Measurements from ENCODE around the gene DOCK1. TPM values are rescaled to one million over a fixed set of nuclear protein-coding genes. Genes with fewer than 3 reads are reported as not detected.

Gene DOCK1
- total RNA-seq, 1 experiment from 2014 or later = 82.2 TPM

DNA sequence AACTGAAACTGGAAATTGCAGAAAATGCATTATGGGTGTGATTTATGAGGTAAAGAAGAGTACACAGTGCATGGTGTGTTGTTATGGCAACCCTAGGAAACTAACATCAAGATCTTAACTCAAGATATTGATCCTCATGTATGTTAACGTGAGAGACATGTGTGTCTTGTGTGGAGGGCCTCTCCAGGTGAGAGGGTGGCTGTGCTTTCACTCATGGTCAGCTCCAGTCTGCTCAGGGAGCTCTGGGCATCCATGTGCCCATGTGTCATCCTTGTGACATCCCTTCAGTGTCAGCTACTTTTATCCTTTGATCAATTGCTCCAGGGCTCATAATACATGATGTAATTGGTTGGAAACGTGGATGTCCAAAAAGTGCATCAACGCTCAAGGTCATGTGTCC lies 316.1 kb downstream of the DOCK1 start:
- Histone ChIP-seq H3K27me3 (replicated peaks; ENCODE audit: control insufficient read depth, insufficient read depth, low read length) (no peaks in the 10 kb centered on the region), H3K36me3 (ENCODE audit: control insufficient read depth, insufficient read depth, low read length) (no peaks in the 10 kb centered on the region), H3K4me3 (ENCODE audit: low read depth, low read length) (no peak overlapping the region), H3K4me1 (no peaks in the 10 kb centered on the region), H3K9me3 (no peaks in the 10 kb centered on the region)
- no peak overlapping the region for H3K27ac Mint-ChIP-seq (ENCODE audit: unreplicated experiment)
- POLR2A ChIA-PET = no interaction called here
- H3K9me3 Mint-ChIP-seq (ENCODE audit: unreplicated experiment) = no peaks in the 10 kb centered on the region
- no peak overlapping the region for H3K4me3 Mint-ChIP-seq (ENCODE audit: unreplicated experiment)
- H3K36me3 Mint-ChIP-seq (ENCODE audit: insufficient read depth, unreplicated experiment) = peaks cover 8% of the 10 kb centered on the region
- no peak for DNase-seq
- TF ChIP-seq, protein P1, sequence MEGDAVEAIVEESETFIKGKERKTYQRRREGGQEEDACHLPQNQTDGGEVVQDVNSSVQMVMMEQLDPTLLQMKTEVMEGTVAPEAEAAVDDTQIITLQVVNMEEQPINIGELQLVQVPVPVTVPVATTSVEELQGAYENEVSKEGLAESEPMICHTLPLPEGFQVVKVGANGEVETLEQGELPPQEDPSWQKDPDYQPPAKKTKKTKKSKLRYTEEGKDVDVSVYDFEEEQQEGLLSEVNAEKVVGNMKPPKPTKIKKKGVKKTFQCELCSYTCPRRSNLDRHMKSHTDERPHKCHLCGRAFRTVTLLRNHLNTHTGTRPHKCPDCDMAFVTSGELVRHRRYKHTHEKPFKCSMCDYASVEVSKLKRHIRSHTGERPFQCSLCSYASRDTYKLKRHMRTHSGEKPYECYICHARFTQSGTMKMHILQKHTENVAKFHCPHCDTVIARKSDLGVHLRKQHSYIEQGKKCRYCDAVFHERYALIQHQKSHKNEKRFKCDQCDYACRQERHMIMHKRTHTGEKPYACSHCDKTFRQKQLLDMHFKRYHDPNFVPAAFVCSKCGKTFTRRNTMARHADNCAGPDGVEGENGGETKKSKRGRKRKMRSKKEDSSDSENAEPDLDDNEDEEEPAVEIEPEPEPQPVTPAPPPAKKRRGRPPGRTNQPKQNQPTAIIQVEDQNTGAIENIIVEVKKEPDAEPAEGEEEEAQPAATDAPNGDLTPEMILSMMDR (IDR thresholded peaks at IDR 0.05; ENCODE audit: insufficient read depth in 1 of 2, low read depth in 1 of 2, low read length in 1 of 2, severe bottlenecking in 1 of 2, unreplicated experiment in 1 of 2) = no peak
- CTCF ChIA-PET = no interaction called here
- H3K4me1 Mint-ChIP-seq (ENCODE audit: low read depth, unreplicated experiment) = no peaks in the 10 kb centered on the region
- intact Hi-C loops (cut with micrococcal nuclease; ENCODE audit: unreplicated experiment) = no loop called here
- no TSS peak for BruUV-seq (replicated peaks)
- no peaks in the 10 kb centered on the region for H3K27me3 Mint-ChIP-seq (ENCODE audit: insufficient read depth, unreplicated experiment)

GRCh38 chr10:127227027-127227426 lies 321.8 kb downstream of the DOCK1 start:
- ChIA-PET POLR2A (no interaction called here), CTCF (no interaction called here)
- Histone ChIP-seq H3K27me3 (replicated peaks; ENCODE audit: control insufficient read depth, insufficient read depth, low read length) (no peaks in the 10 kb centered on the region), H3K4me1 (peaks cover 12% of the 10 kb centered on the region), H3K4me3 (ENCODE audit: low read depth, low read length) (no peak overlapping the region), H3K9me3 (no peaks in the 10 kb centered on the region), H3K36me3 (ENCODE audit: control insufficient read depth, insufficient read depth, low read length) (no peaks in the 10 kb centered on the region)
- DNase-seq = no peak
- Mint-ChIP-seq H3K4me3 (ENCODE audit: unreplicated experiment) (no peak overlapping the region), H3K27ac (ENCODE audit: unreplicated experiment) (no peak overlapping the region), H3K36me3 (ENCODE audit: insufficient read depth, unreplicated experiment) (no peaks in the 10 kb centered on the region), H3K9me3 (ENCODE audit: unreplicated experiment) (no peaks in the 10 kb centered on the region), H3K27me3 (ENCODE audit: insufficient read depth, unreplicated experiment) (no peaks in the 10 kb centered on the region), H3K4me1 (ENCODE audit: low read depth, unreplicated experiment) (no peaks in the 10 kb centered on the region)
- TF ChIP-seq, protein P1 (IDR thresholded peaks at IDR 0.05; ENCODE audit: insufficient read depth in 1 of 2, low read depth in 1 of 2, low read length in 1 of 2, severe bottlenecking in 1 of 2, unreplicated experiment in 1 of 2) = no peak
- BruUV-seq (replicated peaks) = no TSS peak
- intact Hi-C loops (cut with micrococcal nuclease; ENCODE audit: unreplicated experiment) = no loop called here

DNA sequence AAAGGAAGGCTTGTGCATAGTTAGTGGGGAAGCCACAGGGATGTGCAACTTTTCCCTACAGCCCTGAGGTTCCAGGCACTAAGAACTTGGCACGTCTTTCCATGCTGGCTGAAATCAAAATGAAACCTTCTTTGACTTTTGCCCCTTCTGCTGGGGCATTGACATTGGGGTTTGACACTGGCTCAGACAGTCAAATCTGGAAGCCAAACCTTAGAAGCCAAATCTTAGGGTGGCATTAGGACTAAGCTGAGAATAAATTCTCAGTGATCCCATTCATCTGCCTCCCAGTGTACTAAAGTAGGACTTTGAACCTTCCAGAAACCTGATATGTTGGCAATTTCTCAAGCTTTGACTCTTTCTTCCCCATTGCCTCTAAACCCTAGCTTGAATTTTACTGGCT lies 322.4 kb downstream of the DOCK1 start:
- POLR2A ChIA-PET = no interaction called here
- no peaks in the 10 kb centered on the region for H3K27me3 ChIP-seq (replicated peaks; ENCODE audit: control insufficient read depth, insufficient read depth, low read length)

More for the DNA sequence above, 322.4 kb downstream of the DOCK1 start:
- Mint-ChIP-seq H3K4me3 (ENCODE audit: unreplicated experiment) (peak overlapping the region; percentile 23), H3K36me3 (ENCODE audit: insufficient read depth, unreplicated experiment) (no peaks in the 10 kb centered on the region), H3K27me3 (ENCODE audit: insufficient read depth, unreplicated experiment) (no peaks in the 10 kb centered on the region), H3K9me3 (ENCODE audit: unreplicated experiment) (no peaks in the 10 kb centered on the region), H3K4me1 (ENCODE audit: low read depth, unreplicated experiment) (no peaks in the 10 kb centered on the region), H3K27ac (ENCODE audit: unreplicated experiment) (no peak overlapping the region)
- TF ChIP-seq, protein P1 (IDR thresholded peaks at IDR 0.05; ENCODE audit: insufficient read depth in 1 of 2, low read depth in 1 of 2, low read length in 1 of 2, severe bottlenecking in 1 of 2, unreplicated experiment in 1 of 2) = no peak
- Histone ChIP-seq H3K36me3 (ENCODE audit: control insufficient read depth, insufficient read depth, low read length) (no peaks in the 10 kb centered on the region), H3K4me1 (peaks cover 12% of the 10 kb centered on the region), H3K4me3 (ENCODE audit: low read depth, low read length) (no peak overlapping the region), H3K9me3 (no peaks in the 10 kb centered on the region)
- intact Hi-C loops (cut with micrococcal nuclease; ENCODE audit: unreplicated experiment) = no loop called here
- CTCF ChIA-PET = no interaction called here
- no TSS peak for BruUV-seq (replicated peaks)
- no peak for DNase-seq
